Measurements from ENCODE around the gene MFSD11. TPM values are rescaled to one million over a fixed set of nuclear protein-coding genes. Genes with fewer than 3 reads are reported as not detected.
"Not testable (repeated sequence)": the region's sequence is repeated elsewhere in the genome, so short reads cannot be mapped to it uniquely, and the experiment has no call there.

The MFSD11 gene
- total RNA-seq, 1 experiment from 2014 or later = 42.3 TPM

GRCh38 chr17:76805319-76805718 lies 67.4 kb downstream of the MFSD11 start:
- TF ChIP-seq CTCF (IDR thresholded peaks at IDR 0.05) (no peak), POLR2AphosphoS5 (IDR thresholded peaks at IDR 0.05; ENCODE audit: low read depth, low read length) (no peak), SIN3A (IDR thresholded peaks at IDR 0.05; ENCODE audit: borderline replicate concordance, insufficient read depth, low read depth, low read length) (no peak), TCF7L2 (IDR thresholded peaks at IDR 0.05; ENCODE audit: low read depth, low read length) (no peak)
- TF ChIP-seq, protein P1, sequence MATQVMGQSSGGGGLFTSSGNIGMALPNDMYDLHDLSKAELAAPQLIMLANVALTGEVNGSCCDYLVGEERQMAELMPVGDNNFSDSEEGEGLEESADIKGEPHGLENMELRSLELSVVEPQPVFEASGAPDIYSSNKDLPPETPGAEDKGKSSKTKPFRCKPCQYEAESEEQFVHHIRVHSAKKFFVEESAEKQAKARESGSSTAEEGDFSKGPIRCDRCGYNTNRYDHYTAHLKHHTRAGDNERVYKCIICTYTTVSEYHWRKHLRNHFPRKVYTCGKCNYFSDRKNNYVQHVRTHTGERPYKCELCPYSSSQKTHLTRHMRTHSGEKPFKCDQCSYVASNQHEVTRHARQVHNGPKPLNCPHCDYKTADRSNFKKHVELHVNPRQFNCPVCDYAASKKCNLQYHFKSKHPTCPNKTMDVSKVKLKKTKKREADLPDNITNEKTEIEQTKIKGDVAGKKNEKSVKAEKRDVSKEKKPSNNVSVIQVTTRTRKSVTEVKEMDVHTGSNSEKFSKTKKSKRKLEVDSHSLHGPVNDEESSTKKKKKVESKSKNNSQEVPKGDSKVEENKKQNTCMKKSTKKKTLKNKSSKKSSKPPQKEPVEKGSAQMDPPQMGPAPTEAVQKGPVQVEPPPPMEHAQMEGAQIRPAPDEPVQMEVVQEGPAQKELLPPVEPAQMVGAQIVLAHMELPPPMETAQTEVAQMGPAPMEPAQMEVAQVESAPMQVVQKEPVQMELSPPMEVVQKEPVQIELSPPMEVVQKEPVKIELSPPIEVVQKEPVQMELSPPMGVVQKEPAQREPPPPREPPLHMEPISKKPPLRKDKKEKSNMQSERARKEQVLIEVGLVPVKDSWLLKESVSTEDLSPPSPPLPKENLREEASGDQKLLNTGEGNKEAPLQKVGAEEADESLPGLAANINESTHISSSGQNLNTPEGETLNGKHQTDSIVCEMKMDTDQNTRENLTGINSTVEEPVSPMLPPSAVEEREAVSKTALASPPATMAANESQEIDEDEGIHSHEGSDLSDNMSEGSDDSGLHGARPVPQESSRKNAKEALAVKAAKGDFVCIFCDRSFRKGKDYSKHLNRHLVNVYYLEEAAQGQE (IDR thresholded peaks at IDR 0.05; ENCODE audit: insufficient read depth in 1 of 2, low read depth in 2 of 2, low read length in 1 of 2) = no peak
- H3K27ac ChIP-seq (ENCODE audit: low read length) = no peak overlapping the region
- no peaks in the 10 kb centered on the region for H3K4me1 ChIP-seq (ENCODE audit: control insufficient read depth, insufficient read depth, low read length)
- ATAC-seq (no peak), DNase-seq (ENCODE audit: low read depth, low spot score) (no peak)
- no peaks in the 10 kb centered on the region for H3K36me3 ChIP-seq (ENCODE audit: control insufficient read depth, insufficient read depth, low read length)
- ChIA-PET POLR2A (no interaction called here), CTCF (no interaction called here)
- no peaks in the 10 kb centered on the region for H3K27me3 ChIP-seq (ENCODE audit: control insufficient read depth, insufficient read depth, low read length)
- no peak overlapping the region for H3K4me3 ChIP-seq (ENCODE audit: low read depth in 2 of 2, low read length in 2 of 2)
- BruUV-seq (replicated peaks) = no TSS peak
- intact Hi-C loops (cut with micrococcal nuclease; ENCODE audit: unreplicated experiment) (no loop called here), in situ Hi-C loops (cut with HindIII; ENCODE audit: low pct_unique_long_range_greater_than_20kb, low sequenced_read_pairs) (no loop called here)
- no peaks in the 10 kb centered on the region for H3K9me3 ChIP-seq (ENCODE audit: control insufficient read depth, insufficient read depth, low read depth, low read length)

DNA sequence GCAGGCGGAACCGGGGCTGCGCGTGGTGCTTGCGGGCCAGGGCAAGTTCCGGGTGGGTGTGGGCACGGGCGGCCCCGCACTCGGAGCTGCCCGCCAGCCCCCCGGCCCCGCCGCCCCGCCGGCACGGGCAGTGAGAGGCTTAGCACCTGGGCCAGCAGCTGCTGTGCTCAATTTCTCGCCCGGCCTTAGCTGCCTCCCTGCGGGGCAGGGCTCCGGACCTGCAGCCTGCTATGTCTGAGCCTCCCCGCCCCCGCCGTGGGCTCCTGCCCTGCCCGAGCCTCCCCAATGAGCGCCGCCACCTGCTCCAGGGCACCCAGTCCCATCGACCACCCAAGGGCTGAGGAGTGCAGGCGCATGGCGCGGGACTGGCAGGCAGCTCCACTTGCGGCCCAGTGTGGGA lies 68.2 kb downstream of the MFSD11 start:
- POLR2A ChIA-PET; ATAC-seq; CTCF ChIA-PET; DNase-seq (ENCODE audit: low read depth, low spot score); H3K4me1 ChIP-seq (ENCODE audit: control insufficient read depth, insufficient read depth, low read length); in situ Hi-C loops (cut with HindIII; ENCODE audit: low pct_unique_long_range_greater_than_20kb, low sequenced_read_pairs); BruUV-seq (replicated peaks); H3K9me3 ChIP-seq (ENCODE audit: control insufficient read depth, insufficient read depth, low read depth, low read length); H3K36me3 ChIP-seq (ENCODE audit: control insufficient read depth, insufficient read depth, low read length); intact Hi-C loops (cut with micrococcal nuclease; ENCODE audit: unreplicated experiment); H3K4me3 ChIP-seq (ENCODE audit: low read depth in 2 of 2, low read length in 2 of 2); H3K27me3 ChIP-seq (ENCODE audit: control insufficient read depth, insufficient read depth, low read length); H3K27ac ChIP-seq (ENCODE audit: low read length): not testable (repeated sequence)

- H3K4me3 ChIP-seq (ENCODE audit: low read depth in 2 of 2, low read length in 2 of 2); H3K4me1 ChIP-seq (ENCODE audit: control insufficient read depth, insufficient read depth, low read length); BruUV-seq (replicated peaks); intact Hi-C loops (cut with micrococcal nuclease; ENCODE audit: unreplicated experiment); H3K36me3 ChIP-seq (ENCODE audit: control insufficient read depth, insufficient read depth, low read length); DNase-seq (ENCODE audit: low read depth, low spot score); ATAC-seq; H3K27me3 ChIP-seq (ENCODE audit: control insufficient read depth, insufficient read depth, low read length); H3K27ac ChIP-seq (ENCODE audit: low read length); in situ Hi-C loops (cut with HindIII; ENCODE audit: low pct_unique_long_range_greater_than_20kb, low sequenced_read_pairs); CTCF ChIA-PET; H3K9me3 ChIP-seq (ENCODE audit: control insufficient read depth, insufficient read depth, low read depth, low read length): not testable (repeated sequence)
- POLR2A ChIA-PET = interaction anchor here (0.6 to 0.7 kb wide), 2 partner anchors 67 to 256 kb away, joined by 3 to 4 read pairs; no protein-coding TSS in a partner anchor
These were observed 68.8 kb downstream of the MFSD11 start for GRCh38 chr17:76806767-76807166.

Data from Panc1 (cell line).